Subcutaneous adipose tissue (tissue), 4 donors: ENCODE measurements around the gene RBMS3. TPM values are rescaled to one million over a fixed set of nuclear protein-coding genes. Genes with fewer than 3 reads are reported as not detected.

Source experiments
- CTCF ChIP-seq: fragments of 450-650 bp; IDR thresholded peaks from one replicate; pipeline ENCODE4 v1.5.1; 2016; ENCODE audit warnings: low read depth, mild to moderate bottlenecking, control low read depth, antibody characterized with exemption, moderate library complexity
- total RNA-seq, 4 donors: library from RNA; depleted of rRNA; stranded (reverse); fragments of >200 nt; gene quantifications; one replicate each; pipeline ENCODE4 v1.1.0, GENCODE V29; 2016

RBMS3 gene
- total RNA-seq, 4 donors from 2014 or later, result 98.6 to 171 (median 117) TPM

GRCh38 chr3:29567501-29567900 lies 286.6 kb downstream of the RBMS3 start:
- no peak for TF ChIP-seq CTCF

GRCh38 chr3:29568355-29568754 lies 287.5 kb downstream of the RBMS3 start:
- TF ChIP-seq CTCF, result no peak

GRCh38 chr3:29576181-29576580 lies 295.3 kb downstream of the RBMS3 start:
- no peak for TF ChIP-seq CTCF

- TF ChIP-seq CTCF, result no peak
Measured at GRCh38 chr3:29576675-29577074, 295.8 kb downstream of the RBMS3 start.

GRCh38 chr3:29577250-29577649 lies 296.4 kb downstream of the RBMS3 start:
- TF ChIP-seq CTCF, result no peak

- TF ChIP-seq CTCF, result no peak
Measured at GRCh38 chr3:29581311-29581710, 300.4 kb downstream of the RBMS3 start.

- TF ChIP-seq CTCF, result no peak
Measured at GRCh38 chr3:29582273-29582672, 301.4 kb downstream of the RBMS3 start.
